HEK293T (cell line): ENCODE measurements around the gene AP2A2.

Experiments used
- ARNT ChIP-seq: fragments of 450-650 bp; IDR thresholded peaks from 2 replicates; pipeline ENCODE4 v1.6.1; 2017; ENCODE audit warnings: mild to moderate bottlenecking
- BHLHE40 ChIP-seq: fragments of 450-650 bp; IDR thresholded peaks from 2 replicates; pipeline ENCODE4 v1.6.1; 2016; ENCODE audit warnings: mild to moderate bottlenecking, moderate library complexity, borderline replicate concordance
- ELF4 ChIP-seq: fragments of 450-650 bp; IDR thresholded peaks from 2 replicates; pipeline ENCODE4 v1.6.1; 2017; ENCODE audit warnings: antibody characterized with exemption
- HDGF ChIP-seq: fragments of 450-650 bp; IDR thresholded peaks from 2 replicates; pipeline ENCODE4 v1.6.1; 2017; ENCODE audit warnings: antibody characterized with exemption, borderline replicate concordance
- L3MBTL2 ChIP-seq: fragments of 450-650 bp; conservative IDR thresholded peaks from 2 replicates; pipeline ENCODE4 v1.6.1; 2016; ENCODE audit warnings: mild to moderate bottlenecking

DNA sequence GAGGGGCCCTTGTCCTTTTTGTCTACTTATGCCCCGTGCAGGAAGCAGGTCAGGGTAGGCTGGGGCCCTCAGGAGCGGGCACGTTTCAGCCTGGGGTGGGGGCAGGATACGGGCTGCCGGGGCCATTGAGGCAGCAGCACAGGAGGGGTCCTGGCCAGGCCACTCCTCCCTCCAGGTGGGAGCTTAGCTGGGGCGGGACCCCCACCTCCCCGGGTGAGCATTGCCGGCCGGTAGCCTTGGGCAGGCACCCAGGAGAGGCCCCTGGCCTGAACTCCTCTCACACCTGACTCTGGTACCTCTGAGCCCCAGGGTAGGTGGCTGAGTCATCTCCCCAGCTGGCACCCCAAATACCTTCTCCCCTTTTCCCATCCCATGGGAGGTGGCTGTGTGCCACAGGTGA is 115.8 kb downstream of the AP2A2 start:
- no peak for TF ChIP-seq L3MBTL2
- TF ChIP-seq ARNT, result no peak
- TF ChIP-seq HDGF, result no peak
- no peak for TF ChIP-seq BHLHE40
- TF ChIP-seq ELF4, result no peak
